ENCODE results near the gene DHX30. TPM values are rescaled to one million over a fixed set of nuclear protein-coding genes. Genes with fewer than 3 reads are reported as not detected.

The DHX30 gene
- total and polyA plus RNA-seq, 9 of the 15 experiments (the other 6 are each of a cell fraction or from before 2014, with no cell fraction given): 12.3 to 158 (median 79.0) TPM

DNA sequence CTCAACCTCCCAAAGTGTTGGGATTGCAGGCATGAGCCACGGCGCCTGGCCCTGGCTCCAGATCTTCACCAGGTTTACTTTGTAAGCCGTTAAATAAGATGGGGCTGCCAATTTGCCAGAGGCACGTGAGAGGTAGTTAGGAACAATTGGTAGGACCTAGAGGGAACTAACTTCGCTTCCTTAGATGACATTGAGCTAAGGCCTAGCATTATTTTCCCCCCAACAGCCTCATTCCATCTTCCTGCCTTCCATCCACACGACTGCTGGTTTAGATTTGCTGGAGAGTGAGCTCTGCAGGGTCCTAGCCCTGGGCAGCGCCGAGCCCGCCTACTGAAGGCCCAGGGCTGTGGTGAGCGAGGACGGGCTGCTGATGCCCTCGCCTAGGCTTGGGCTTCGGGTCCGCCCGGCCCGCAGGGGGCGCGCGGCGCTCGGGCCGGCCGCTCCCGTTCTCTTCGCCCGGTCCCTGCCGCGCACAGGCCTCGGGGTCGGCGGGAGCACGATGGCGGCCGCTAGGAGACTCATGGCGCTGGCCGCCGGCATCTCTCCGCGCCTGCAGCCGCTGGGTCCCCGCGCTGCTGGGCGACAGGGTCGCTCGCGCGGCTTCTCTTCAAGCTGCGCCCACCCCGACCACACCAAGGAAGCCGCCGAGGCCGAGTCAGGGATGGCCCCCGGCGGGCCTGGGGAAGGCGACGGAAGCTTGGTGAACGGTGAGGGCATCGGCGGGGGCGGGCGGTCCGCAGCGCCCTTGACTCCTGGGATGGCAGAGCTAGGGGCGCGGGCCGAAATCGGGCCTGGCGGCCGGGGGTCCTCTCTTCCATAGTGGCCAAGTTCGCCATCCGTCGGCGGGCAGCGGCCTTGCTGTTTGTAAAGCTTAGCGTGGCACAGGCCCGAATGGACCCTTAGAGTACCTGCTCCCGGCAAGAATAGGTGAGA lies 21.9 kb downstream of the DHX30 start (continued):
- 0 out of 2 replicates have a peak, but pooled peaks have one; percentile 76 for TF ChIP-seq NR3C1 (CRISPR knock-in tag; IDR thresholded peaks at IDR 0.05)
- no peak for TF ChIP-seq ARNT (IDR thresholded peaks at IDR 0.05)
- 0 out of 2 replicates have a peak, but pooled peaks have one; percentile 42 for TF ChIP-seq RFX7 (CRISPR knock-in tag; IDR thresholded peaks at IDR 0.05)
- TF ChIP-seq ZNF174 (CRISPR knock-in tag; IDR thresholded peaks at IDR 0.05): no peak
- no peak; the same call in 1 of the 2 replicates for TF ChIP-seq CEBPG (CRISPR knock-in tag; IDR thresholded peaks at IDR 0.05)
- no peak for TF ChIP-seq CEBPG (tag; conservative IDR thresholded peaks at IDR 0.05 in 1 of 2, IDR thresholded peaks at IDR 0.05 in 1 of 2)

DNA sequence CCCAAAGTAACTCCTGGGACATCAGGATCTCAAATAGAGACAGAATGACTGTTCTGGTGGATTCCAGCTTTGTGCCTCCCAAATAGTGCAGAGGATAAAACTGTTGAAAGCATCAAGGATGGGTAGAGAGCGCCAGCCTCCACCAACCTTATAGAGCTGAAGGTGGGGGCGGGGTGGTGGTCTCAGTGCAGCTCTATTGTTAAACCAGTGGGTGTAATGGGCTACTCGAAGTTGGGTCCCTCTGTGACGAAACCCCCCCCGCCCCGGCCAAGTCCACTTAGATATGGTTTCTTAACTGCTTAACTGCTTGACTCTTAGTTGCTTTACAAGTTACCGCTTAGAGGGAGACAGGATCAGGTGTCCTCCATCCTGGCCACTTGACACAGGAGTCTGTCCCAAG lies 22.7 kb downstream of the DHX30 start:
- ChIA-PET CTCF (ENCODE audit: low intra/inter-chr PET ratio) (interaction anchor here (0.6 to 3.2 kb wide), 4 partner anchors 22 to 326 kb away, joined by 3 to 13 read pairs (median 3); no protein-coding TSS in a partner anchor), POLR2A (interaction anchor here (0.5 to 5.3 kb wide), 17 partner anchors 8 to 532 kb away, joined by 3 to 54 read pairs (median 6); no protein-coding TSS in a partner anchor)
- peak overlapping the region; percentile 98 for H2AFZ ChIP-seq (ENCODE audit: low read depth, low read length)
- in situ Hi-C loops (cut with MboI) (loop anchor here (25.0 kb wide), 1 partner anchor 1412 kb away; no protein-coding TSS in a partner anchor), intact Hi-C loops (cut with micrococcal nuclease) (loop anchor here (2.0 kb wide), 1 partner anchor 23 kb away; the partner anchor contains the start of gene DHX30)
- 0 out of 2 replicates have a peak, but pooled peaks cover 5% of the 10 kb centered on the region for H4K20me1 ChIP-seq (replicated peaks; ENCODE audit: control insufficient read depth, insufficient read depth, low read length)
- FAIRE-seq (peak; percentile 67), ATAC-seq (peak; percentile 31), DNase-seq (ENCODE audit: extremely low read depth in 1 of 4, low spot score in 3 of 4) (peak; percentile 43 to 63 (median 58))
- H3K27ac ChIP-seq (ENCODE audit: extremely low read depth, low read depth, low read length): peak overlapping the region; percentile 92
- peaks cover 43% of the 10 kb centered on the region for H3K79me2 ChIP-seq (ENCODE audit: control insufficient read depth, insufficient read depth, low read length)
- peak overlapping the region; percentile 99 for H3K4me2 ChIP-seq (ENCODE audit: insufficient read depth, low read length)
- H3K9ac ChIP-seq (ENCODE audit: insufficient read depth in 1 of 2, low read depth in 2 of 2, low read length in 2 of 2): peak overlapping the region; percentile 95
- no peaks in the 10 kb centered on the region for H3K27me3 ChIP-seq (ENCODE audit: control insufficient read depth in 2 of 2, insufficient read depth in 2 of 2, low read length in 2 of 2)
- WGBS (ENCODE audit: insufficient coverage, low coverage, missing lambda C conversion rate): under 1% methylated on average over 7 of the region's 7 CpGs
- H3K4me3 ChIP-seq: peak overlapping the region; percentile 90
- H3K36me3 ChIP-seq (ENCODE audit: control insufficient read depth, insufficient read depth, low read length): peaks cover 41% of the 10 kb centered on the region
- BruUV-seq (replicated peaks): no TSS peak
- H3K4me1 ChIP-seq (replicated peaks in 1 of 2; ENCODE audit: control insufficient read depth in 2 of 2, insufficient read depth in 2 of 2, low read length in 2 of 2): peaks cover 14 to 18% of the 10 kb centered on the region in 2 experiments; a peak in 4 of 5 replicates
- no peaks in the 10 kb centered on the region for H3K9me3 ChIP-seq (replicated peaks; ENCODE audit: control insufficient read depth, insufficient read depth, low read depth, low read length)
- no peaks in the 10 kb centered on the region for H3K9me1 ChIP-seq (ENCODE audit: control insufficient read depth, insufficient read depth, low read length)
- TF ChIP-seq ZNF253 (CRISPR knock-in tag; conservative IDR thresholded peaks at IDR 0.05): no peak
- TF ChIP-seq ZNF280A (IDR thresholded peaks at IDR 0.05; ENCODE audit: low read depth, partially characterized antibody): no peak
- TF ChIP-seq ZNF655 (CRISPR knock-in tag; IDR thresholded peaks at IDR 0.05): no peak
